AG04450 (cell line): ENCODE measurements around the gene PSMD1. TPM values are rescaled to one million over a fixed set of nuclear protein-coding genes. Genes with fewer than 3 reads are reported as not detected.

Experiments
- CTCF ChIA-PET: fragments of 300-600, 350-600 bp; formaldehyde crosslinking; extraction: SDS; loops from one replicate; lab custom pipeline; 2022; ENCODE audit warnings: antibody characterized with exemption, inconsistent platforms; lab: Charles Lee
- POLR2A ChIA-PET: fragments of 350-600 bp; formaldehyde crosslinking; extraction: SDS; loops from one replicate; lab custom pipeline; 2021; ENCODE audit warnings: antibody characterized with exemption, inconsistent platforms; lab: Yijun Ruan, JAX
- DNase-seq: peaks from one replicate; pipeline ENCODE4 v3.0.0-alpha.2; 2011; ENCODE audit warnings: low read depth, low spot score
- H3K27ac ChIP-seq: one replicate; pipeline ENCODE4 v1.5.1; 2012; ENCODE audit warnings: low read depth, low read length, control low read depth
- H3K27me3 ChIP-seq: one replicate; pipeline ENCODE4 v1.6.0; 2012; ENCODE audit warnings: low read length; ENCODE audit not compliant: control insufficient read depth, insufficient read depth
- H3K4me3 ChIP-seq: 2 replicates; pipeline ENCODE4 v1.5.1; 2011; ENCODE audit warnings: mild to moderate bottlenecking, low read depth, low read length, control low read depth
- H3K9me3 ChIP-seq: 2 replicates; pipeline ENCODE4 v1.5.1; 2012; ENCODE audit warnings: low read length; ENCODE audit not compliant: control insufficient read depth, insufficient read depth
- polyA plus RNA-seq: library from polyadenylated mRNA; depleted of rRNA; stranded (reverse); fragments of >200 nt; gene quantifications from 2 replicates; pipeline ENCODE4 v1.2.3, GENCODE V29; 2011
- TF ChIP-seq, protein P1 (sequence below): IDR thresholded peaks from 2 replicates; pipeline ENCODE4 v1.5.1; 2011; ENCODE audit warnings: low read depth, low read length, control low read depth, inconsistent platforms

Gene PSMD1
- polyA plus RNA-seq, 1 experiment = 211 TPM

DNA sequence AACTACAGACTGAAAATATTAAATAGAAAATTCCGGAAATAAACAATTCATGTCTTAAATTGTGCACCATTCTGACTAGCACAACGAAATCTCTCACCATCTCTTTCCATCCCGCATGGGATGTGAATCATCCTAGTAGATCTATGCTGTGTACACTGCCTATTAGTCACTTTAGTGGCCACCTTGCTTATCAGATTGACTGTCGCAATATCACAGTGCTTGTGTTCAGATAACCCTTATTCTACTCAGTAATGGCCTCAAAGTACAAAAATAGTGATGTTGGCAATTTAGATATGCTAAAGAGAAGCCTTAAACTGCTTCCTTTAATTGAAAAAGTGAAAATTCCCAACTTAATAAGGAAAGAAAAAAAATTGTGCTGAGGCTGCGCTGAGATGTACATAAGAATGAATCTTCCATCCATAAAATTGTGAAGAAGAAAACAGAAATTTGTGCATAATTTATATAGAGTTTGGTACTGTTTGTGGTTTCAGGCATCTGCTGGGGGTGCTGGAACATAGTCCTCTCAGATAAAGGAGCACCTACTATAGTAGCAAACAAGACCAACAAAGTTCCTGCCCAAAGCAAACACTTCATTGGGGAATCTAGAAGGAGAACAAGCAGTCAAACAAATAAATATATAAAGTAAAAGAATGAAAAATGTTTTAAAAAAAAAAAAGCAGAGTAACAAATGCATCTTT is 12.0 kb downstream of the PSMD1 start:
- Histone ChIP-seq H3K9me3 (no peaks in the 10 kb centered on the region), H3K27me3 (no peaks in the 10 kb centered on the region), H3K27ac (no peak overlapping the region), H3K4me3 (no peak overlapping the region)
- DNase-seq = no peak
- TF ChIP-seq, protein P1, sequence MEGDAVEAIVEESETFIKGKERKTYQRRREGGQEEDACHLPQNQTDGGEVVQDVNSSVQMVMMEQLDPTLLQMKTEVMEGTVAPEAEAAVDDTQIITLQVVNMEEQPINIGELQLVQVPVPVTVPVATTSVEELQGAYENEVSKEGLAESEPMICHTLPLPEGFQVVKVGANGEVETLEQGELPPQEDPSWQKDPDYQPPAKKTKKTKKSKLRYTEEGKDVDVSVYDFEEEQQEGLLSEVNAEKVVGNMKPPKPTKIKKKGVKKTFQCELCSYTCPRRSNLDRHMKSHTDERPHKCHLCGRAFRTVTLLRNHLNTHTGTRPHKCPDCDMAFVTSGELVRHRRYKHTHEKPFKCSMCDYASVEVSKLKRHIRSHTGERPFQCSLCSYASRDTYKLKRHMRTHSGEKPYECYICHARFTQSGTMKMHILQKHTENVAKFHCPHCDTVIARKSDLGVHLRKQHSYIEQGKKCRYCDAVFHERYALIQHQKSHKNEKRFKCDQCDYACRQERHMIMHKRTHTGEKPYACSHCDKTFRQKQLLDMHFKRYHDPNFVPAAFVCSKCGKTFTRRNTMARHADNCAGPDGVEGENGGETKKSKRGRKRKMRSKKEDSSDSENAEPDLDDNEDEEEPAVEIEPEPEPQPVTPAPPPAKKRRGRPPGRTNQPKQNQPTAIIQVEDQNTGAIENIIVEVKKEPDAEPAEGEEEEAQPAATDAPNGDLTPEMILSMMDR = no peak
- CTCF ChIA-PET = interaction anchor here (1.3 to 3.0 kb wide), 5 partner anchors 11 to 344 kb away, joined by 4 to 16 read pairs (median 4); partner anchors contain the start of gene PSMD1
- POLR2A ChIA-PET = interaction anchor here (1.0 kb wide), 1 partner anchor 12 kb away, joined by 4 read pairs; the partner anchor contains the start of gene PSMD1

DNA sequence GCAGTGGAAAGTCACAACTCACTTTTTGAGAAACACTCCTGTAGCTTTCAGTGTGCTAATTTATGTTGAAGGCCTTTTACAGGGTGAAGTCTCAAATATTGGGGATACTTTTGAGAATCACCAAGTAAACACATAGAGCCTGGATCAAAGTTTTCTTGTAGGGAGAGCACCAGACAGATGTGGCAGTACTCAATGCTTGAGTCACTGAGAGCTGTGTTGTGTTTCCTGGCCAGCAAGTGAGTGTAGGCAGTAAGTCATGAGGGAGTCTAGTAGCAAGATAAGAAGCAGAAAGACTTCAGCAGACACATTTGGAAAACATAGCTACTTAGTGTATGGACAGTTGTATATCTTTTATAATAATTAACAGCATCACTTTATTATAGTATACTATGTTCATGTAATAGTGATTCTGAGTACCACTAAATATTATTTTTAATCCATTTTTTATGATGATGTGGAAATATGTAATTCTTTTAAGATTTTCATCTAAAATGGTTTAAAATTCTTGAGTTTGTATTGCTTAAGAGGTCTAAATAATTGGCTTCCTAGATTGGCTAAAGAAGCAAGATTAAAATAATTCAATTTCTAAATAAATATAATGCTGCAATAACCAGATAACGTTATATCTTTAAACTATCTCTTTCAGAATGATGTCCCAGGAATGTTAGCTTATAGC is 12.8 kb downstream of the PSMD1 start:
- H3K27ac ChIP-seq = no peak overlapping the region
- CTCF ChIA-PET = interaction anchor here (1.3 to 3.0 kb wide), 4 partner anchors 17 to 343 kb away, joined by 4 to 16 read pairs (median 4); no protein-coding TSS in a partner anchor
- no peaks in the 10 kb centered on the region for H3K9me3 ChIP-seq
- H3K27me3 ChIP-seq = no peaks in the 10 kb centered on the region
- POLR2A ChIA-PET = interaction anchor here (1.0 kb wide), 1 partner anchor 12 kb away, joined by 4 read pairs; the partner anchor contains the start of gene PSMD1
- DNase-seq = peak; percentile 11
- TF ChIP-seq, protein P1 = no peak
- no peak overlapping the region for H3K4me3 ChIP-seq

DNA sequence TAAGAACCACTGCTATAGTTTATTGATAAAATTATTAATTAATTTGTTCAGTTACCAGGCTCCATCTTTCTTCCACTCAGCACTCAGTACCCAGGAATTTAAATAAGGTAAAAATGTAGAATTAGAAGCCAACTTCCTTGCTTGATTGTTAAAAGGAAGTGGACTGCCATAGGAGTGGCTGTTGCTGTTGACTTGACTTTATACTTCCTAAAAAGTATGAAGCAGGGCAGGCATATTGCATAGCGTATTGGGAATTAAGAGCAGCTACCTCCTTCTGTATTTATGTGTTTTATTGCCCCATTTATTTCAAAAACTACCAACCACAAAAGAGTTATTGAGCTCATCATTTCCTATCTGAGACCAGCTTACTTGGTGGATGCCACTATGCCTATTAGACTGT is 27.9 kb downstream of the PSMD1 start:
- TF ChIP-seq, protein P1 = no peak
- ChIA-PET POLR2A (no interaction called here), CTCF (interaction anchor here (0.6 to 1.0 kb wide), 2 partner anchors 32 to 368 kb away, joined by 3 to 9 read pairs; no protein-coding TSS in a partner anchor)
- H3K27me3 ChIP-seq = no peaks in the 10 kb centered on the region
- no peak overlapping the region for H3K27ac ChIP-seq
- DNase-seq = no peak
- H3K9me3 ChIP-seq = no peaks in the 10 kb centered on the region
- no peak overlapping the region for H3K4me3 ChIP-seq

DNA sequence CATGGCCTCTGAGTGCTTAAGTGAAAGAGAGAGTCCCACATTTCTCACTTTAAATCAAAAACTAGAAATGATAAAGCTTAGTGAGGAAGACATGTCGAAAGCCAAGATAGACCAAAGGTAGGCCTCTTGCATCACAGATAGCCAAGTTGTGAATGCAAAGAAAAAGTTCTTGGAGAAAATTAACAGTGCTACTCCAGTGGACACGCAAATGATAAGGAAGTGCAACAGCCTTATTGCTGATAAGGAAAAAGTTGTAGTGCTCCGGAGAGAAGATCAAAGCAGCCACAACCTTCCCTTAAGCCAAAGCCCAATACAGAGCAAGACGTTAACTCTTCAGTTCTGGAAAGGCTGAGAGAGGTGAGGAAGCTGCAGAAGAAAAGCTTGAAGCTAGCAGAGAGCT is 32.1 kb downstream of the PSMD1 start:
- CTCF ChIA-PET = interaction anchor here (0.6 to 1.4 kb wide), 4 partner anchors 15 to 208 kb away, joined by 3 to 4 read pairs (median 3); no protein-coding TSS in a partner anchor
- no peak for DNase-seq
- H3K27ac ChIP-seq = no peak overlapping the region
- TF ChIP-seq, protein P1 = no peak
- no peaks in the 10 kb centered on the region for H3K9me3 ChIP-seq
- POLR2A ChIA-PET = no interaction called here
- no peaks in the 10 kb centered on the region for H3K27me3 ChIP-seq
- no peak overlapping the region for H3K4me3 ChIP-seq

DNA sequence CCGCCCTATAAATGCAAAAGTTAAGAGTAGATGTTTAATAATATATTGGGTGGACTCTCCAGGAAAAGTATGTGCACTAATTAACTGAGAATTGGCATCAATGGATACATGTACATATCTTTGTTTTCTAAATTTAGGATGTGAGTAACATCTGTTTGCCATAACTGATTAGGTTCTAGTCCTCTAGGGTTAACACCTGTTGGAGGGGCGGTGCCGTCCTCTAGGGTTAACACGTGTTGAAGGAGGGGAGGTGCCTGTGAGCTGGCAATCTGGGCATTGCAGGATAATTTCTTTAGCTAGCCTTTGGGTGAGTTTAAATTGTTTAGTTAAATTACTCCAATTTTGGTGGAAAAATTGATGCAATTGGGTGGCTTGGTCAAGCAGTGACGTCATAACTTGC is 37.3 kb downstream of the PSMD1 start:
- TF ChIP-seq, protein P1 = no peak
- no peak for DNase-seq
- CTCF ChIA-PET = interaction anchor here (3.0 kb wide), 1 partner anchor 10 kb away, joined by 11 read pairs; no protein-coding TSS in a partner anchor
- POLR2A ChIA-PET = no interaction called here
- Histone ChIP-seq H3K4me3 (no peak overlapping the region), H3K9me3 (peaks cover 4% of the 10 kb centered on the region), H3K27me3 (no peaks in the 10 kb centered on the region), H3K27ac (no peak overlapping the region)
